DLD1 (cell line): Measurements from ENCODE around the gene ABO.
"Not testable (repeated sequence)": the region's sequence is repeated elsewhere in the genome, so short reads cannot be mapped to it uniquely, and the experiment has no call there.

Source experiments
- in situ Hi-C: cut with HindIII; loops from 2 replicates; pipeline ENCODE4 v1.10.0; 2017; ENCODE audit warnings: low sequenced_read_pairs

Gene ABO

GRCh38 chr9:133275105-133276000 lies at the start of gene ABO:
Gene ABO (minus strand): TSS chr9:133275201.
- in situ Hi-C loops = no loop called here

GRCh38 chr9:133323991-133324703 lies 49.1 kb upstream of the ABO start:
- in situ Hi-C loops = no loop called here

- in situ Hi-C loops = no loop called here
Observed at GRCh38 chr9:133323211-133323610, 48.2 kb upstream of the ABO start.

- in situ Hi-C loops = no loop called here
Observed at GRCh38 chr9:133322701-133323100, 47.7 kb upstream of the ABO start.

GRCh38 chr9:133321411-133321935 lies 46.5 kb upstream of the ABO start:
- in situ Hi-C loops = no loop called here

- in situ Hi-C loops = no loop called here
Observed at GRCh38 chr9:133320421-133320881, 45.5 kb upstream of the ABO start.

GRCh38 chr9:133317551-133317950 lies 42.5 kb upstream of the ABO start:
- in situ Hi-C loops = not testable (repeated sequence)

- in situ Hi-C loops = no loop called here
Observed at GRCh38 chr9:133315997-133316396, 41.0 kb upstream of the ABO start.

- in situ Hi-C loops = no loop called here
Observed at GRCh38 chr9:133309608-133310007, 34.6 kb upstream of the ABO start.

- in situ Hi-C loops = no loop called here
Observed at GRCh38 chr9:133307301-133307700, 32.3 kb upstream of the ABO start.

GRCh38 chr9:133306242-133307204 lies 31.5 kb upstream of the ABO start:
- in situ Hi-C loops = no loop called here

GRCh38 chr9:133305731-133306130 lies 30.7 kb upstream of the ABO start:
- in situ Hi-C loops = no loop called here

GRCh38 chr9:133304477-133305377 lies 29.7 kb upstream of the ABO start:
- in situ Hi-C loops = no loop called here

- in situ Hi-C loops = no loop called here
Observed at GRCh38 chr9:133304158-133304470, 29.1 kb upstream of the ABO start.

- in situ Hi-C loops = no loop called here
Observed at GRCh38 chr9:133303266-133304157, 28.5 kb upstream of the ABO start.

GRCh38 chr9:133301253-133302230 lies 26.5 kb upstream of the ABO start:
- in situ Hi-C loops = no loop called here

GRCh38 chr9:133299996-133300395 lies 25.0 kb upstream of the ABO start:
- in situ Hi-C loops = not testable (repeated sequence)

- in situ Hi-C loops = no loop called here
Observed at GRCh38 chr9:133294257-133294656, 19.3 kb upstream of the ABO start.
